Endothelial cell (in vitro differentiated cells): Measurements from ENCODE around the gene SLCO3A1. TPM values are rescaled to one million over a fixed set of nuclear protein-coding genes. Genes with fewer than 3 reads are reported as not detected.
A peak's percentile ranks its signal among the peaks of the same experiment; 100 is the strongest.

Source experiments
- DNase-seq: peaks from one replicate; pipeline ENCODE4 v3.0.0; 2021; ENCODE audit warnings: low spot score
- H3K27ac Mint-ChIP-seq: one replicate; pipeline ENCODE4 v1.8.0; 2021; ENCODE audit warnings: mixed read lengths, inconsistent platforms; ENCODE audit not compliant: unreplicated experiment
- H3K27me3 Mint-ChIP-seq: one replicate; pipeline ENCODE4 v1.8.0; 2021; ENCODE audit warnings: mild to moderate bottlenecking, moderate library complexity, mixed read lengths, inconsistent platforms; ENCODE audit not compliant: unreplicated experiment
- H3K36me3 Mint-ChIP-seq: one replicate; pipeline ENCODE4 v1.8.0; 2021; ENCODE audit warnings: mild to moderate bottlenecking, low read depth, mixed read lengths, inconsistent platforms; ENCODE audit not compliant: unreplicated experiment
- H3K4me1 Mint-ChIP-seq: one replicate; pipeline ENCODE4 v1.8.0; 2021; ENCODE audit warnings: mild to moderate bottlenecking, mixed read lengths, inconsistent platforms; ENCODE audit not compliant: unreplicated experiment
- H3K4me3 Mint-ChIP-seq: one replicate; pipeline ENCODE4 v1.8.0; 2021; ENCODE audit warnings: mild to moderate bottlenecking, mixed read lengths, inconsistent platforms; ENCODE audit not compliant: unreplicated experiment
- H3K9me3 Mint-ChIP-seq: one replicate; pipeline ENCODE4 v1.8.0; 2021; ENCODE audit warnings: mixed read lengths, inconsistent platforms; ENCODE audit not compliant: unreplicated experiment
- CTCF ChIP-seq: fragments of 200-600 bp; sonication (generic); IDR thresholded peaks from one replicate; pipeline ENCODE4 v1.5.0; 2021; ENCODE audit warnings: antibody characterized with exemption; ENCODE audit not compliant: unreplicated experiment
- total RNA-seq: library from RNA; stranded (reverse); fragmentation: NEBNext Ultra II Directional; extraction: Animal tissue kit (Norgen Biotek cat#: 25700); gene quantifications from one replicate; pipeline ENCODE4 v1.2.1, GENCODE V29; 2021; ENCODE audit not compliant: unreplicated experiment

Gene SLCO3A1
- total RNA-seq, 1 donor from 2014 or later: 30.9 TPM

- Mint-ChIP-seq H3K36me3 (peaks cover 3% of the 10 kb centered on the region), H3K27me3 (peaks cover 7% of the 10 kb centered on the region), H3K4me3 (no peak overlapping the region), H3K27ac (peak overlapping the region; percentile 53), H3K9me3 (no peaks in the 10 kb centered on the region), H3K4me1 (peaks cover 30% of the 10 kb centered on the region)
- no peak for TF ChIP-seq CTCF
- no peak for DNase-seq
These were observed 176.3 kb downstream of the SLCO3A1 start for GRCh38 chr15:92029767-92030166.

GRCh38 chr15:92033314-92033713 is 179.8 kb downstream of the SLCO3A1 start:
- Mint-ChIP-seq H3K4me1 (peaks cover 26% of the 10 kb centered on the region), H3K27me3 (peaks cover 12% of the 10 kb centered on the region)

GRCh38 chr15:92033723-92034122 is 180.2 kb downstream of the SLCO3A1 start:
- no peak overlapping the region for H3K27ac Mint-ChIP-seq
- no peaks in the 10 kb centered on the region for H3K9me3 Mint-ChIP-seq
- DNase-seq: no peak
- peaks cover 22% of the 10 kb centered on the region for H3K4me1 Mint-ChIP-seq
- H3K4me3 Mint-ChIP-seq: peak overlapping the region; percentile 10
- no peak for TF ChIP-seq CTCF
- peaks cover 14% of the 10 kb centered on the region for H3K27me3 Mint-ChIP-seq
- peaks cover 3% of the 10 kb centered on the region for H3K36me3 Mint-ChIP-seq

More at GRCh38 chr15:92033314-92033713, 179.8 kb downstream of the SLCO3A1 start:
- no peak overlapping the region for H3K27ac Mint-ChIP-seq
- TF ChIP-seq CTCF: no peak
- peaks cover 3% of the 10 kb centered on the region for H3K36me3 Mint-ChIP-seq
- H3K9me3 Mint-ChIP-seq: no peaks in the 10 kb centered on the region
- no peak for DNase-seq
- no peak overlapping the region for H3K4me3 Mint-ChIP-seq

GRCh38 chr15:92034227-92034626 is 180.7 kb downstream of the SLCO3A1 start:
- H3K27me3 Mint-ChIP-seq: peaks cover 16% of the 10 kb centered on the region
- peak overlapping the region; percentile 10 for H3K4me3 Mint-ChIP-seq
- H3K4me1 Mint-ChIP-seq: peaks cover 18% of the 10 kb centered on the region
- TF ChIP-seq CTCF: no peak
- H3K9me3 Mint-ChIP-seq: peaks cover 4% of the 10 kb centered on the region
- no peak for DNase-seq
- H3K27ac Mint-ChIP-seq: no peak overlapping the region
- peaks cover 7% of the 10 kb centered on the region for H3K36me3 Mint-ChIP-seq

GRCh38 chr15:92035551-92035950 is 182.0 kb downstream of the SLCO3A1 start:
- Mint-ChIP-seq H3K27me3 (peaks cover 16% of the 10 kb centered on the region), H3K27ac (no peak overlapping the region), H3K4me1 (peaks cover 12% of the 10 kb centered on the region), H3K9me3 (peaks cover 5% of the 10 kb centered on the region), H3K36me3 (peaks cover 8% of the 10 kb centered on the region), H3K4me3 (no peak overlapping the region)
- no peak for TF ChIP-seq CTCF
- no peak for DNase-seq
